ENCODE data around the gene PRPF40A. TPM values are rescaled to one million over a fixed set of nuclear protein-coding genes. Genes with fewer than 3 reads are reported as not detected.

The PRPF40A gene
- total RNA-seq, 1 experiment from 2014 or later: 127 TPM

DNA sequence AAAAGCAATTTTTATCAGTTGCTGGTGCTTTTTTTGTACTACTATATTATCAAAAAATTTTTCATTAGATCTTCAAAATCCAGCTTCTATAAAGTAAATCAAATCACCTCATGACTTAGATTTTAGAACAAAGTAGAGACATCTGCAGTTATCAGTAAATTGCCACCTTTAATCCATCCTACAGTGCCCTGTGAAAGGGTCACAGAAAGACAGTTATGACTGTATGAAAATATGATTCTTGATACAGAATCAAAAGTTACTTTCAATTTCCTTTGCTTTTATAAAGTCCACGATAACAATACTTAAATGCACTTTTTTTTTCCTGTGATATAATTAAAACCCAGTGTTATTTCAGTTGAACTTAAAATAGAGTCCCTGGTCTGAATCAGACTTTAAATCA is 61.4 kb downstream of the PRPF40A start:
- Mint-ChIP-seq H3K4me3 (ENCODE audit: unreplicated experiment) (no peak overlapping the region), H3K27ac (ENCODE audit: unreplicated experiment) (no peak overlapping the region), H3K36me3 (ENCODE audit: insufficient read depth, unreplicated experiment) (peaks cover 85% of the 10 kb centered on the region), H3K4me1 (ENCODE audit: low read depth, unreplicated experiment) (no peaks in the 10 kb centered on the region), H3K9me3 (ENCODE audit: unreplicated experiment) (no peaks in the 10 kb centered on the region), H3K27me3 (ENCODE audit: insufficient read depth, unreplicated experiment) (no peaks in the 10 kb centered on the region)
- CTCF ChIA-PET: no interaction called here
- Histone ChIP-seq H3K4me3 (ENCODE audit: low read depth, low read length) (no peak overlapping the region), H3K27me3 (replicated peaks; ENCODE audit: control insufficient read depth, insufficient read depth, low read length) (no peaks in the 10 kb centered on the region), H3K9me3 (no peaks in the 10 kb centered on the region), H3K4me1 (no peaks in the 10 kb centered on the region), H3K36me3 (ENCODE audit: control insufficient read depth, insufficient read depth, low read length) (no peaks in the 10 kb centered on the region)
- no peak for DNase-seq
- POLR2A ChIA-PET: no interaction called here
- TF ChIP-seq, protein P1, sequence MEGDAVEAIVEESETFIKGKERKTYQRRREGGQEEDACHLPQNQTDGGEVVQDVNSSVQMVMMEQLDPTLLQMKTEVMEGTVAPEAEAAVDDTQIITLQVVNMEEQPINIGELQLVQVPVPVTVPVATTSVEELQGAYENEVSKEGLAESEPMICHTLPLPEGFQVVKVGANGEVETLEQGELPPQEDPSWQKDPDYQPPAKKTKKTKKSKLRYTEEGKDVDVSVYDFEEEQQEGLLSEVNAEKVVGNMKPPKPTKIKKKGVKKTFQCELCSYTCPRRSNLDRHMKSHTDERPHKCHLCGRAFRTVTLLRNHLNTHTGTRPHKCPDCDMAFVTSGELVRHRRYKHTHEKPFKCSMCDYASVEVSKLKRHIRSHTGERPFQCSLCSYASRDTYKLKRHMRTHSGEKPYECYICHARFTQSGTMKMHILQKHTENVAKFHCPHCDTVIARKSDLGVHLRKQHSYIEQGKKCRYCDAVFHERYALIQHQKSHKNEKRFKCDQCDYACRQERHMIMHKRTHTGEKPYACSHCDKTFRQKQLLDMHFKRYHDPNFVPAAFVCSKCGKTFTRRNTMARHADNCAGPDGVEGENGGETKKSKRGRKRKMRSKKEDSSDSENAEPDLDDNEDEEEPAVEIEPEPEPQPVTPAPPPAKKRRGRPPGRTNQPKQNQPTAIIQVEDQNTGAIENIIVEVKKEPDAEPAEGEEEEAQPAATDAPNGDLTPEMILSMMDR (IDR thresholded peaks at IDR 0.05; ENCODE audit: insufficient read depth in 1 of 2, low read depth in 1 of 2, low read length in 1 of 2, severe bottlenecking in 1 of 2, unreplicated experiment in 1 of 2): no peak
- intact Hi-C loops (cut with micrococcal nuclease; ENCODE audit: unreplicated experiment): no loop called here
- BruUV-seq (replicated peaks): no TSS peak

DNA sequence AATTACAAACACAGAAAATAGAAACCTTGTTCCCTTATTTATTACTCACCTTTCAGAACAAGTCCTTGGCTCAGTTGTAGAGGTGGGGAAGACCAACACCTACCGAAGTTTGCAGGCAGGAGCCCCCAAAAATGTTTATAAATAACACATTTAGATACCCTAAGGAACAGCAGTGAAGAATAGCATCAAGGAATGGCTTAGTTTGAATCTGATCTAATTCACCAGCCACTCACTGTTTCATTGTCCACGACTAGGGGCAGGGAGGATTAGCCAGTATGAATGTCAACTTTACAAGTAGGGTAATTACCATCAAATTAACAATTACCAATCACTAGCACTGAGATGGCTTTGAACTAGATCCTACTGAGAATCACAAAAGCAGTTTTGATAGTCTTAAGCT is 65.4 kb downstream of the PRPF40A start:
- Histone ChIP-seq H3K36me3 (ENCODE audit: control insufficient read depth, insufficient read depth, low read length) (no peaks in the 10 kb centered on the region), H3K4me3 (ENCODE audit: low read depth, low read length) (no peak overlapping the region), H3K9me3 (no peaks in the 10 kb centered on the region), H3K27me3 (replicated peaks; ENCODE audit: control insufficient read depth, insufficient read depth, low read length) (no peaks in the 10 kb centered on the region), H3K4me1 (no peaks in the 10 kb centered on the region)
- intact Hi-C loops (cut with micrococcal nuclease; ENCODE audit: unreplicated experiment): no loop called here
- no peak overlapping the region for H3K4me3 Mint-ChIP-seq (ENCODE audit: unreplicated experiment)
- BruUV-seq (replicated peaks): no TSS peak
- TF ChIP-seq, protein P1 (IDR thresholded peaks at IDR 0.05; ENCODE audit: insufficient read depth in 1 of 2, low read depth in 1 of 2, low read length in 1 of 2, severe bottlenecking in 1 of 2, unreplicated experiment in 1 of 2): no peak
- no peak for DNase-seq
- H3K9me3 Mint-ChIP-seq (ENCODE audit: unreplicated experiment): no peaks in the 10 kb centered on the region
- POLR2A ChIA-PET: no interaction called here
- CTCF ChIA-PET: no interaction called here
- no peaks in the 10 kb centered on the region for H3K4me1 Mint-ChIP-seq (ENCODE audit: low read depth, unreplicated experiment)
- H3K36me3 Mint-ChIP-seq (ENCODE audit: insufficient read depth, unreplicated experiment): peaks cover 66% of the 10 kb centered on the region
- no peak overlapping the region for H3K27ac Mint-ChIP-seq (ENCODE audit: unreplicated experiment)
- H3K27me3 Mint-ChIP-seq (ENCODE audit: insufficient read depth, unreplicated experiment): no peaks in the 10 kb centered on the region

DNA sequence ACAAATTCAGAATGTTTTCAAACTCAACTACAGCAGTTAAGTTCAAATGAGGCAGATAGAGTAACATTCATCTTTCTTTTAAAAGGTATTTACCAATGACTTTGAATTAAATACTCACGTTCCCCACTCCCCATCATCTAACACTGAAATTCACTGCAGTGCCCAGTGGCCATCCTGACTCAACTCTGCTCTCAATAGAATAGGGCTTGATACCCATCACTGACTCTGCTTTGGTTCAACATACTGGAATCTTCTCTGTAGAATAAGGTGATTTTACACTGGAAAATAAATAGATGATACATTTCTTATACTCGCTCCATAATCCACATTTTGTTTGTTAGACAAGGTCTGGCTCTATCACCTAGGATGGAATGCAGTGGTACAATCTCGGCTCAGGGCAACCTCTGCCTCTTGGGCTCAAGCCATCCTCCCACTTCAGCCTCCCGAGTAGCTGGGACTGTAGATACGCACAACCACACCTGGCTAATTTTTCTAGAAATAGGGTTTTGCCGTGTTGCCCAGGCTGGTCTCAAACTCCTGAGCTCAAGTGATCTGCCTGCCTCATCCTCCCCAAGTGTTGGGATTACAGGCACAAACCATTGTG is 66.4 kb downstream of the PRPF40A start:
- ChIA-PET CTCF (no interaction called here), POLR2A (no interaction called here)
- H3K27me3 ChIP-seq (replicated peaks; ENCODE audit: control insufficient read depth, insufficient read depth, low read length): no peaks in the 10 kb centered on the region
- Mint-ChIP-seq H3K9me3 (ENCODE audit: unreplicated experiment) (no peaks in the 10 kb centered on the region), H3K27me3 (ENCODE audit: insufficient read depth, unreplicated experiment) (no peaks in the 10 kb centered on the region), H3K36me3 (ENCODE audit: insufficient read depth, unreplicated experiment) (peaks cover 62% of the 10 kb centered on the region), H3K4me3 (ENCODE audit: unreplicated experiment) (no peak overlapping the region), H3K27ac (ENCODE audit: unreplicated experiment) (no peak overlapping the region), H3K4me1 (ENCODE audit: low read depth, unreplicated experiment) (no peaks in the 10 kb centered on the region)
- H3K9me3 ChIP-seq: no peaks in the 10 kb centered on the region
- intact Hi-C loops (cut with micrococcal nuclease; ENCODE audit: unreplicated experiment): no loop called here
- BruUV-seq (replicated peaks): no TSS peak
- H3K36me3 ChIP-seq (ENCODE audit: control insufficient read depth, insufficient read depth, low read length): no peaks in the 10 kb centered on the region
- no peaks in the 10 kb centered on the region for H3K4me1 ChIP-seq
- TF ChIP-seq, protein P1 (IDR thresholded peaks at IDR 0.05; ENCODE audit: insufficient read depth in 1 of 2, low read depth in 1 of 2, low read length in 1 of 2, severe bottlenecking in 1 of 2, unreplicated experiment in 1 of 2): no peak
- DNase-seq: no peak
- no peak overlapping the region for H3K4me3 ChIP-seq (ENCODE audit: low read depth, low read length)
